HG03432 (cell line): ENCODE data around the gene STIP1.
"Not testable (repeated sequence)": the region's sequence is repeated elsewhere in the genome, so short reads cannot be mapped to it uniquely, and the experiment has no call there.

Source experiments
- ATAC-seq: cut with Tn5 transposase; IDR thresholded peaks from one replicate; pipeline ENCODE4 v1.9.1; 2021; ENCODE audit warnings: mild to moderate bottlenecking, moderate library complexity; ENCODE audit not compliant: unreplicated experiment

The STIP1 gene

DNA sequence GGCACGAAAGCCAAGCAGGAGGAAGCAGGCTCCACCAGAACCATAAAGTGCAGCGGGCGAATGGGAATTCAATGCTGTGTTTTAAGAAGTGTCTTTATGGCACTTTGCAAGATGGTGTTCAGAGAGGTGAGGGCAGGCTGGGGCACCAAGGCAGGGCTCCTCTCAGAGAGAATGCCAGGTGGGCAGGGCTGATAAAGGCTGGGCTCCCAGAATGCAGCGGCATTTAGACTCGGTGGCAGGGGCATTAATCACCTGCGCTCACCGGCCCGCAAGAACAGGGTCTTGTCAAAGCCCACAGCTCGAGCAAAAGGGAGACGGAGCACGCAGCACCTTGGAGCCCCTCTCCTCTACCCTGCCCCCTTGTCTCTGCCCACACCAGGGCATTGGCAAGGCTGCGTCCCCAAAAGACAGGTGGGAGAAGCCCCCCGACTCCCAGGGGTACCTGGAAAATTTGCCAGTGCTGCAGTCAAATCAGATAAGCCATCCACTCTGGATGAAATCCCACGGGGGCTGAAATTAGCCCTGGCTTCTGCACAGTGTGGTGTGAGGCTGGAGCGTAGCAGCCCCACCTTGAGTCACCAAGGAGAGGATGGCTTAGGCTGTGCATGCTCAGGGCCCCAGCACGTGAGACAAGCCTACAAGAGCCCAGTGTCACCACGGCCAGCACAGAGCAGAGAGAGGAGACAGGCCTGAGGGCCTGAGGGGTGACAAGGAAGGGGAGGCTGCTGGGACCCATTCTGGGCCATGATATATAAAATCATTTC, 28.2 kb upstream of the STIP1 start:
- no peak for ATAC-seq

DNA sequence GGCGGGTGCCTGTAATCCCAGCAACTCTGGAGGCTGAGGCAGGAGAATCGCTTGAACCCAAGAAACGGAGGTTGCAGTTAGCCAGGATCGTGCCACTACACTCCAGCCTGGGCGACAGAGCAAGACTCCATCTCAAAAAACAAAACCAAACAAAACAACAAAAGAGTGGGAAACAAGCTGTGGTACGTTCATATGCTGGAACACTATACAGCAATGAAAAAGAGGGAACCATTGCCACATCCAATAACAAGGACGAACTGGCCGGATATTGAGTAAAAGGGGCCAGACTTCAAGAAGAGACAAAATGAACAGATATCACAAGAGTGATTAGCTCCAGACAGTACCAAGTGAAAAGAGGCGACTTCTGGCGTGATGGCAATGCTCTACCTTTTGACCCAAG, 24.9 kb upstream of the STIP1 start:
- ATAC-seq, result no peak

DNA sequence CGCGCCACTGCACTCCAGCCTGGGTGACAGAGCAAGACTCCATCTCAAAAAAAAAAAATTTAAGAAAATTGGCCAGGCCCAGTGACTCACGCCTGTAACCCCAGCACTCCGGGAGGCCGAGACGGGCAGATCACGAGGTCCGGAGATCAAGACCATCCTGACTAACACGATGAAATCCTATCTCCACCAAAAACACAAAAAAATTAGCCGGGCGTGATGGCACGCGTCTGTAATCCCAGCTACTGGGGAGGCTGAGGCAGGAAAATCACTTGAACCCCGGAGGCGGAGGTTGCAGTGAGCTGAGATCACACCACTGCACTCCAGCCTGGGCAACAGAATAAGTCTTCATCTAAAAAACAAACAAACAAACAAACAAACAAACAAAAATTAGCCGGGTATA, 23.2 kb upstream of the STIP1 start:
- ATAC-seq, result not testable (repeated sequence)

DNA sequence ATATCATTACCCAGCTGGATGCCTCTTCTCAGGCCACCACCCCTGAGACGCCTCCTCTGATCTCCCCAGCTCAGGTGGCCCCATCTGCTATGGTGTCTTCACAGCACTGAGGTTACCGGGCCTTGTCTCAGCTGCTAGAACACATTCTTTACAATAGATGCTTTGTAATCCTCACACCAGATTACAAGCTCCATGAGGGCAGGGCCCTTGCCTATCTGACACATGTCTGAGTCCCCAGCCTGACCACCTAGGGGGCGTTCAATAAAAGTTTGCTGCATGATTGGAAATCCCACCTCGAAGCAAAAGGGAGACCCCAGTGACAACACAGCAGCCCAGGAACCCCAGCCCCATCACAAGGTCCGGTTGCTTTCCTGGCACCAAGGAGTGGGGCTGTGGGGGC, 22.0 kb upstream of the STIP1 start:
- ATAC-seq, result no peak

DNA sequence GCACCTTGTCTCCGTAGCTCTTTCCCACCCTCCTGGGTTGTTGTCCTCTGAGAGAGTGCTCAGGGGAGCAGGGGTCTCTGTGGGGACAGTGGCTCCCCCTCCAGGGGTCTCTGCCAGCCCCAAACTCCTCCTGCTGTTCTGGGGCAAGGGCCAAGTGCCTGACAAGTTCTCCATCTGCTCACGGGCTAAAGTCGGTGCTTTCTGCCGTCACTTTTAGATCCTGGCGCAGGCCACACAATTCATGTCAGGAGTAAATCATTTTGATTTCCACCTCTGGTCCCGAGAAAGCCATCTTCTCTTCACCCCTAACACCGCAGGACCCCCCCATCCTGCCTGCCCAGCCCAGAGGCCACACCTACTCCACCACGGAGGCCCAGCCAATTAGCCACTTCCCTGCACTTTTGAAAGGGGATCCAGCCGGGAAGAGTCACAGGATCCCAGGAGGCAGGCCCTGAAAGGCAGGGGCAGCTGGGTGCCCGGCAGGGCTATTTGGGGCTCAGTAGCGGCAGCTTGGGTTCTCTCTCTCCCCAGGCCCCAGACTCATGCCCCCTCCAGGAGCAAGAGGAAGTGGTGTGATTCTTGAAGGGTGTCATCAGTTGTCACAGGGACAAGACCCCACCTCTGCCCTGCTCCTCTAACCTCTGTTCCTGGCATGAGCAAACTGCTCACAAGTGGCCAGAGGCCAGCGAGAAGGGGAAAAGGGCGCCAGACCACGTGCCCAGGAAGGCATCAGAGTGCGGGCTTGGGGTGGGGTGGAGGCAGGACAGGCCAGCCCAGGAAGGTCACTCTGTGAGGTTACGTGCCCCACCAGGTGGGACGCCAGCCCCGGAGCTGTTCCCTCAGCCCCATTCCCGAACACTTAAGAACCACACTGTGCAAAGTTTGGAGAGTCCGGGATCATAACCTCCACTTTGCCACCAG, 21.3 kb upstream of the STIP1 start:
- ATAC-seq, result no peak

DNA sequence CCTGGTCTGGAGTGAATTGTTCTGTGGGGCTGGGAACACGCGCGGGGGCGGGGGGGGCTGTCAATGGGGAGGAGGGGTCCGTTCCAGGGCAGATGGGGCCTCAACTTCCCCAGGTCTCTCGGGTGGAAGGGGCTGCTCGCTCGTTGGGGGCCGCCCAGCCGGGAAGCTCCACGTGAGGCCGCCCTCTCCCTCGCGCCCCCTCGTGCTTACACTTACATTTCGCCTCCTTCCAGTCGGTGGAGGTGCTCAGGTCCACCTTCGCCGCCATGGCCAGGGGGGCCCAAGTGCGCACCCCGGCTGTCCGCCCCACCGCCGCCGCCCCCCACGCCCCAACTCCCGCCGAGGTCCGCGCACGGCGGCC, 20.5 kb upstream of the STIP1 start:
- ATAC-seq, result peak; percentile 10

DNA sequence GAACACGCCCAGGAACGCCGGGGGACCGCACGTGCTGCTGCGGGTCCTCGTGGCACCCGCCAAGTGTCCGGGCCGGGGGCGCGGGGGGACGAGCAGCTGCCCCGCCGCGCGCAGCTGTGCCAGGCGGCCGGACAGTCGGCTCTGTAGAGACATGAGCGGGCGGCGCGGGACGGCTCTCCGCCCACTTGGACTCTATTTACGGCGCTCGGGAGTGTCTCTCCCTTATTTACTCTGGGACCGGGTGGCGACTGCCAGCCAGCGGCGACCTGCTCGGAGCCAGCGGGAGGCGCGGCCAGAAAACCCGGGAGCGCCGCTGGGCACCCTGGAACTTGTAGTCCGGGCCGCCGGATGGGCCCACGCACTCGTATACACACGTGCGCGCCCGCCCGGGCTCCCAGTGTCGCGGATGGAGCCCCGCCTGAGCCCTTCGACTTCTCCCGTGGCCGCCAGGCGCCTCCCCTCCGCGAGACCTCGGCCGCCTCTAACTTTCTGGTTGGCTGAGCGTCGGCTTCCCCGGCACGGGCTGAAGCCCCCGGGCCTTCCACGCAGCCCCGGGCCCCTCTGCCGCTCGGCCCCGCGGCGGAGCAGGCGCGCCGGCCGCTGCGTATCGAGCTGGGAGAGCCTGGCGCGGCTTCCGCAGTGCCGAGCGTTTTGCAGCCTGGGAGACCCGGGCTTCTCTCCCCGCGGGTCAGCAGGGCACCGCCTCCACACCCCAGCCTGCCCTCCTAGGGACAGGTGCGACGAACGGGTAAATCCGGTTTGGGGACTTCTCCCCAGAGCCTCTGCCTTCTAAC, 19.9 kb upstream of the STIP1 start, which contains the start of gene MACROD1:
Gene MACROD1, minus strand, starts transcription at position 272 of the 794 bp plus-strand sequence. Its CDS starts 119 bp downstream, at position 153.
- ATAC-seq, result peak; percentile 79

DNA sequence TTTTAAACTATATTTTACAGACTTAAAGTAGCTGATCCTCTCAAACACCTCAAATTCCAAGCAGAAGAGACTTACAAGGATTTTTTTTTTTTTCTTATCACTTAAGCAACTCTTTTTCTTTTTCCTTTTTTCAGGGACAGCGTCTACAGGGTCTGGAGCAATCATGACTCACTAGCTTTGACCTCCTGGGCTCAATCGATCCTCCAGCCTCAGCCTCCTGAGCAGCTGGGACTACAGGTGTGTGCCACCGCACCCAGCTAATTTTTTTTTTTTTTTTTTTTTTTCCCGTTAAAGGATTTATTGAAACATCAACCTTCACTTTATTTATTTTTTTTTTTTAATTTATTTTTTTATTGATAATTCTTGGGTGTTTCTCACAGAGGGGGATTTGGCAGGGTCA, 15.6 kb upstream of the STIP1 start:
- no peak for ATAC-seq

DNA sequence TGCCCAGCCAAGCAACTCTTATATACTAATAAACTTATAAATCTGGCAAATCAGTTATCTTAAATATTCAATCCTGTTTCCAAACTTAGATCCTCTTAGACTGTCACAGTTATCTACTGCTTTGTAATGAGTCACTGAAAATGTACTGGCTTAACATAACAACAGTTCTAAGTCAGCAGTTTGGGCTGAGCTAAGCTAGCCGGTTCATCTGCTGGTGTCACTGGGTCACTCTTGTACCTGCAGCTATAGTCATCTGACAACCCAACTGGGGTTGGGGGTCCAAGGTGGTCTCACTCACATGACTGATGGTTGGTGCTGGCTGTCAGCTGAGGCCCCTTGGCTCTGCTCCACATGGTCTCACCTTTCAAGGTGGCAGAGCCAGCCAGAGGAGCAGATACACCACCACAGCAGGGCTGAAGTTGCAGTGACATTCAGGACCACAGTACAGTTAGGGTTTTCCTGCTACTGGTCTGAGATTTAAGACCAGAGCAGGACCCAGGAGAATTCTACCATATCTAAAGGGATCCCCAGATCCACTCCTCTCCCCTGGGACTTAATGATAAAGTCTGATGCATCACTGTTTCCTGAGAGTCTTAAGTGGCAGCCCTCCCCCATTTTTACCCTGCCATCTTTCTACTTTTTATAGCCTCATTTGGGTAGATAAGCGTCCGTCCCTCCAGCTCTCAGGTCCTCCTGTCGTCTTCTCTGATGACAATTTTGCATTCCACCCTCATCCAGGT, 12.2 kb upstream of the STIP1 start:
- ATAC-seq, result no peak

DNA sequence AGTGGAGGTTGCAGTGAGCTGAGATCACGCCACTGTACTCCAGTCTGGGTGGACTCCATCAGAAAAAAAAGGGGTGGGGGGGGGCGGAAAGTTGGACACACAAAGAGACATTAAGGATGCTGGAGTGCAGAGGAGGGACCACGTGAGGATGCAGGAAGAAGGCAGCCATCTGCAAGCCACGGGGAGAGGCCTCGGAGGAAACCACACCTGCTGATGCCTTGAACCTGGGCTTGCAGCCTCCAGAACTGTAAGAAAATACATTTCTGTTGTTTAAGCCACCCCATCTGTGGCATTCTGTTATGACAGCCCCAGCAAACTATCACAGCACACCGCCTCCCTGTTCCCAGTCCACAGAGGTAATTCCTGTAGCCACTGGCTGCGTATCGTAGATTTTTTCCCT, 9.2 kb upstream of the STIP1 start:
- ATAC-seq, result no peak

DNA sequence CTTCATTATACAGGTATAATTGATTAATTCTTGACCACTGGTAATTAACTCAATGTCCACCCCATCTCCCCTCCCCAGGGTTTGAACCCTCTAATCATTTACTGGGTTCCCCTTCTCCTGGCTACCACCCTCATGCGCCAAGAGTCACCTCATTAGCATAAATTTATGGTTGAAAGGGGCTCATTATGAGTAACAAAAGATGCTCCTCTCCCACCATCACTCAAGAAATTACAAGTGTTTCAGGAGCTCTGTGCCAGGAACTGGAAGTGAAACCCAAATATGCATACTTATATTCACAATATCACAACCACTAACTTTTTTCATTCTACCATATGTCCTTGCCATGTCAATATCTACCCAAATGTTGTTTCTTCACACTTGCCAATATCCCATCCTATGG, 7.8 kb upstream of the STIP1 start:
- no peak for ATAC-seq

DNA sequence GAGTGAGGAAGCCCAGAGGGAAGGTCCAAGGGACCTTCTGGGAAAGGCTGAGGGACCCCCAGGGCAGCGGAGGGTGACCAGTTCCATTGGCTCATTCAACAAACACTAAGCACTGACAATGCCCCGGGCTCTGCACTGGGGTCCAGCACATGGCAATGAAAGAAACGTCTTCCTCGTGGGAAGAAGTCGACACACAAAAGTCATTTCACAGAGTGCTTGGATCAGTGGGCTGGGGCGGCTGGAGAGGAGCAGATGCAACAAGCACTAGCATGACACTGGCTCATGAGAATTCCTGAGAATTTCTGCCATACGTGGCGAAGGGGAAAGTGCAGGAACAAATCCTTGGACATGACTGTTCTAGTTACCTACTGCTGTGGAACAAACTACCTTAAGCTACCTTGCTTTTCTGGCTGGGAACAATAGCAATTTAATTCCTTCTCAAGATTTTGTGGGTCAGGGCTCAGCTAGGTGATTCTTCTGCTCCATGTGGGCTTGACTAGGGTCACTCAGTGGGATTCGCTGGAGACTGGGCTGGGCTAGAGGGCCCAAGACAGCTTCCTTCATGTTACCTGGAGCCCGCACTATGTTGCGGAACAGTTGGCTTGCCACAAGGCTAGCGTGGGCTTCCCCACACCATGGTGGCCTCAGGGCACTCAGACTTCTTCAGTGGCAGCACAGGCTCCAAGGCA, 6.9 kb upstream of the STIP1 start:
- ATAC-seq, result no peak

DNA sequence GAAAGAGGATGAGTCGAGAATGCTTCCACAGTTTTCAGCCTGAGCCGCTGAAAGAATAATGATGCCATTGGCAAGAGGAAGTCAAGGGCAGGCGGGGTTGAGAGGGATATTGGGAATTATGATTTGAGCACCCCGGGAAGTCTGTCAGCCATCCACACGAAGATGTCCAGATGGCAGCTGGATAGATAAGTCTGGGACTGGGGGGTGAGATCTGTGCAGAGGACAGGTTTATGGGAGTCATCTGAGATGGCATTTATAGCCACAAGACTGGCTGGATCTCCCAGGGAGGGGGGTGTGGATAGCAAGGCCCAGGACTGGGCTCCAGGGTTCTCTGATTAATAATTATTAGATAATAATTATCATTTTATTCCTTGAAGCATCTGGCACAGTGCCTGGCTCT, 5.1 kb upstream of the STIP1 start:
- ATAC-seq, result no peak

DNA sequence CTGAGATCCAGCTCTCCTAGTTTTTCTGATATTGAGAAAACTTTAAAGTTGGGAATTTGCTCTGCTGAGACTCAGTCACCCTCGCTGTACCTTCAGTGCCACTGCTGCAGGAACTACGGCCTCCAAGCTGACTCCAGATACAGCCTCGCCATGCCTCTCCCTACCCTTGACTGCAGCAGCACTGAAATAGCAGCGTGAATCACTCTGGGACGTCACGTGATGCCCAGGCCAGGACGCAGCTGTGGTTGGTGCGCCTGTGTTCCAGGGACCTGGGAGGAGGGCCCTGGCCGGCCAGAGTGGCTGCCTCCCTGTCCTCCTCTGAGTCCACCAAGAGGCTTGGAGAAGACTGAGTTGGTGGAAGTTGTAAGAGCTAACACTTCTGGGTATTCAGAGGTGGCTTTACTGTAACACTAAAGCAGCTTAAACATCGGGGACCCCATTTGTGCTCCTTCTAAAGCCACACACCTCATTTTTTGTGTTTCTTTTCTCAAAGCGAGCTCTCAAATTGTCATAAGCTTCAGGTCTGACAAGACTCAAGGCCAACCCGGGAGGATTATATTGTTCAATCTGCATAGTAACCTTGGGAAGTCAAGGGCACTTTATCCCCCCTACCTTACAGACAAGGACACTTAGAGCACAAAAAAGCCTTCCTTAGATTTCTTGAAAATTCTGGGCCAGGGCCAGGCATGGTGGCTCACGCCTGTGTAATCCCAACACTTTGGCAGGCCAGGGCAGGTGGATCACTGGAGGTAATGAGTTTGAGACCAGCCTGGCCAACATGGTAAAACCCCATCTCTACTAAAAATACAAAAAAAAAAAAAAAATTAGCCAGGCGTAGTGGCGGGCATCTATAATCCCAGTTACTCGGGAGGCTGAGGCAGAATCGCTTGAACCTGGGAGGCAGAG, 4.2 kb upstream of the STIP1 start:
- ATAC-seq, result no peak

DNA sequence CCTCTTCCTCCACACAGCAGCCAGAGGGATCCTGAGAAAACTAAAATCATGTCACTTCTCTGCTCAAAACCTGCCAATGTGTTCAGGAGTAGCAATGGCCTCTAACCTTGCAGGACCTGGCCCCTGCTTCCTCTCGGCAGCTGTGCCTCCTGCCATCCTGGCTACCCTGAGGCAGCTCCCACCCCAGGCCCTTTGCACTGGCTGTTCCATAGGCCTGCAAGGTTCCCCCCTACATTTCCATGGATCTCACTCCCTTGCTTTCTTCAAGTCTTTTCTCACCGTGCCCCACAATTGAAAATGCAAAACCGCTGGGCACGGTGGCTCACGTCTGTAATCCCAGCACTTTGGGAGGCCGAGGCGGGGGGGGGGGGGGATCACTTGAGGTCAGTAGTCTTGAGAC, 2.1 kb upstream of the STIP1 start:
- no peak for ATAC-seq

DNA sequence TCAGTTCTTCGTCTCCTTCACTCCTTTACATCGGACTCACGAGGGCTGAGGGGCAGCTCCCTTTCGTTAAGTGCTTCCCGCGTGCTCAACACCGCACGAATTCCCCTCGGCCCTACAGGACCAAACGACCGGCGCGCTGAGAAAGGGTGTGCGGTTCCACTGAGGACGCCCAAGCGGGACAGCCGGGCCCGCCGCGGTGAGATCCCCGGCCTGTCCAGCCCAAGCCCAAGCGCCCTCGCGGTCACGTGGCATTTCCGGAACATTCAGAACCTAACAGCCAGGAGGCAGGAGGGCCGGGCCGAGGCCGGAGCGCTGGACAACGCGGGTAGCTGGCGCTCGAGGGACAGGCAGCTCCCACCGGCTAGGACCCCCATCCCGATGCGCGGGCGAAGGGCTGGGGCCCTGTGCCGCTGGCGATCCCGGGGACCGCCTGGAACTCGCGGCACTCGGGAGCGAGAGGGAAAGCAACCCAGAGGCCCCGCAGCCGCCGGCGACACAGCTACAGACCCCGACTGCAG, 737 bp upstream of the STIP1 start:
- ATAC-seq, result peak; percentile 25

DNA sequence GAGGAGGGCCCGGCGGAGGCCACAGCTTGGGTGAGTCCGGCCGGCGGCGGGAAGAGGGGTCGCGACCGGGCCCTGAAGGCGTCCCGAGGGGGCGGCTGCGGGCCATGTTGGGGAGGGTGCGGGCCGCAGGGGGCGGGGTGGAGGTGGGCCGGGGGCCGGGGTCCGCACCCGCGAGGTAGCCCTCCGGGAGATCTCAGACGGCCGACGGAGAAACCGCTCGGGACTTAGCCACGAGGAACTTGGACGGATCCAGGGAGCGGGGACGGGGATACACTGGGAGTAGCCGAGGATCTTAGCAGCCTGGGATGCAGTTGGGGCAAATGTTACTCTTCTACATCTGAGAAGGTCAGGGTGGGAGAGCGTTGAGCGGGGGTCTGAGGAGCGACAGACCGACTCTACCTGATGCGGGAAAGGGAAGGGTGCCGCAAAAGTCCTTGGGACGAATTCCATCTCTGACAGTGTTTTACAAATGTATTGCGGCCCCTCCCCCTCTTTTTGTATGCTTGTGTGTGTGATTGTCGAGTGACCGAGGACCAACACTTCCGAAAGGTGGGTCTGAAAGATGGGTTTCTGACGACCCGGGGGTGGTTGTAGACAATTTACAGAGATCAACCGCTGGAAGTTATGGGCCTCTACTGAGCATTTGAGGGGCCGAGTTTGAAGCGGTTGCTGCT, 658 bp downstream of the STIP1 start:
- ATAC-seq, result peak; percentile 4

DNA sequence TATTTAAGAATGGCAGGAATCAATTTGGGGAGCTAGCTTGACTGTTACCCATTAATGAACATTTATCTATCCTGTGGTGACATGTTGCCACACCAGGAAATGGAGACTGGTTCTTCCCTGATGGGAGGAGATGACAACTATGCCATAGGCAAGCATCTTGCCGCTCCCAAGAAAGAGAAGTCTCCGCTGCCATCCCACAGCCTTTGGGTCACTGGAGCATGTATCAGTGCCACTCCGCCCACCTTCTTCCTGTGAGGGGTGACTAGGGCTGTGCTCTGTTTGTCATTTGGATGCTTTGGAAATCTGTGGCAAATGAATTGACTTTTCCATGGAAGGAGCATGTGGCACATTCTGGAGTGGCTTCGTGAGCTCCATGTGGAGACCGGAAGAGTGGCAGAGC, 6.5 kb downstream of the STIP1 start:
- no peak for ATAC-seq
